Small intestine (tissue), 7 donors: ENCODE measurements around the gene SRM. TPM values are rescaled to one million over a fixed set of nuclear protein-coding genes. Genes with fewer than 3 reads are reported as not detected.
"Not testable (repeated sequence)": the region's sequence is repeated elsewhere in the genome, so short reads cannot be mapped to it uniquely, and the experiment has no call there.

ENCODE experiments used
- DNase-seq, 2 donors: peaks; one replicate each; pipeline versions ENCODE4 v3.0.0 to v3.0.0-alpha.2; 2013
- FAIRE-seq: peaks from 2 replicates; lab custom pipeline; 2012; peaks lifted over from hg19 to GRCh38; lab: Jason Lieb, UNC
- H3K27ac ChIP-seq, 3 donors: one replicate each; pipeline ENCODE4 v1.5.1; 2013; ENCODE audit warnings: low read length in 2 of 3, mild to moderate bottlenecking in 2 of 3, control low read depth in 1 of 3, inconsistent platforms in 1 of 3, low read depth in 1 of 3, moderate library complexity in 1 of 3
- H3K27me3 ChIP-seq, 3 donors: one replicate each; pipeline ENCODE4 v1.6.1; 2013; ENCODE audit warnings: low read length in 3 of 3, inconsistent platforms in 1 of 3; ENCODE audit not compliant: control insufficient read depth in 3 of 3, insufficient read depth in 3 of 3
- H3K36me3 ChIP-seq, 3 donors: one replicate each; pipeline ENCODE4 v1.6.1; 2013; ENCODE audit warnings: low read length in 3 of 3, inconsistent platforms in 1 of 3, low read depth in 1 of 3, mild to moderate bottlenecking in 1 of 3, moderate library complexity in 1 of 3; ENCODE audit not compliant: control insufficient read depth in 3 of 3, insufficient read depth in 2 of 3
- H3K4me1 ChIP-seq, 3 donors: one replicate each; pipeline ENCODE4 v1.6.1; 2013; ENCODE audit warnings: low read length in 2 of 3, inconsistent platforms in 1 of 3, low read depth in 1 of 3, mild to moderate bottlenecking in 1 of 3, moderate library complexity in 1 of 3; ENCODE audit not compliant: control insufficient read depth in 3 of 3, insufficient read depth in 2 of 3
- H3K4me3 ChIP-seq, 3 donors: one replicate each; pipeline ENCODE4 v1.5.1; 2013; ENCODE audit warnings: low read length in 3 of 3, control low read depth in 1 of 3, inconsistent platforms in 1 of 3, low read depth in 1 of 3, mild to moderate bottlenecking in 1 of 3, moderate library complexity in 1 of 3
- H3K9me3 ChIP-seq, 2 donors: one replicate each; pipeline ENCODE4 v1.6.1; 2013; ENCODE audit warnings: low read depth in 1 of 2, low read length in 1 of 2; ENCODE audit not compliant: control insufficient read depth in 2 of 2, insufficient read depth in 1 of 2
- WGBS, 3 donors: extraction: QIAGEN DNeasy Blood & Tissue Kit; methylation state at CpG; one replicate each; pipeline ENCODE4 v1.1.7; 2013; 5-methylcytosine and 5-hydroxymethylcytosine counted together
- polyA plus RNA-seq, 4 donors: library from polyadenylated mRNA; stranded (reverse) in 3 of 4; unstranded in 1 of 4; fragments of 200-250 nt in 3 of 4; fragments of 120-200 nt in 1 of 4; gene quantifications; one replicate each; pipeline versions ENCODE4 v1.2.1 to v1.2.3, GENCODE V29; 2013
- donor health status: healthy with polysubstance abuse.
- donor health status: control.
- donor health status: control.
- donor health status: Bipolar disorder and iron deficiency.
- donor health status: healthy.

The SRM gene
- polyA plus RNA-seq, 4 donors = 5.6 to 67.3 (median 26.4) TPM

DNA sequence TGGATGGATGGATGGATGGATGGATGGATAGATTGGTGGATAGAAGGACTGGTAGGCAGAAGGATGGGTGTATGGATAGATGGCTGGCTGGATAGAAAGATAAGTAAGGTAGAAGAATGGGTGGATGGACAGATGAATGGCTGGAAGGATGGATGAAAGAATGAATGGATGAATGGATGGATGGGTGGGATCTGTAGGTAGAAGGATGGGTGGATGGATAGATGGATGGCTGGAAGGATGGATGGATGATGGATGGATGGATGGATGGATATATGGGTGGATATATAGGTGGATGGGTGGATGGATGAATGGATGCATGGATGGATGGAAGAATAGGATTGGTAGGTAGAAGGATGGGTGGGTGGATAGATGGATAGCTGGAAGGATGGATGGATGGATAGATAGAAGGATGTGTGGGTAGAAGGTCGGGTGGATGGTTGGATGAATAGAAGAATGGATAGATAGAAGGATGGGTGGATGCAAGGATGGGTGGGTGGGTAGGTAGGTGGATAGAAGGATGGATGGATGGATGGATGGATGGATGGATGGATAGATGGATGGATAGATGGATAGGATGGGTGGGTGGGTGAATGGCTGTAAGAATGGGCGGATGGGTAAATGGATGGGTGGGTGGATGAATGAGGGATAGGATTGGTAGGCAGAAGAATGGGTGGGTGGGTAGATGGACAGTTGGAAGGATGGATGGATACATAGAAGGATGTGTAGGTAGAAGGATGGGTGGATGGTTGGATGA lies 20.3 kb downstream of the SRM start:
- WGBS, 3 donors = 74 to 76% (median 75%) methylated on average over 2 of the region's 2 CpGs
- FAIRE-seq (no peak), DNase-seq (no peak)
- no peak overlapping the region for H3K4me3 ChIP-seq
- no peaks in the 10 kb centered on the region for H3K36me3 ChIP-seq
- no peaks in the 10 kb centered on the region for H3K4me1 ChIP-seq
- no peaks in the 10 kb centered on the region for H3K27me3 ChIP-seq
- H3K27ac ChIP-seq = no peak overlapping the region
- H3K9me3 ChIP-seq = no peaks in the 10 kb centered on the region

DNA sequence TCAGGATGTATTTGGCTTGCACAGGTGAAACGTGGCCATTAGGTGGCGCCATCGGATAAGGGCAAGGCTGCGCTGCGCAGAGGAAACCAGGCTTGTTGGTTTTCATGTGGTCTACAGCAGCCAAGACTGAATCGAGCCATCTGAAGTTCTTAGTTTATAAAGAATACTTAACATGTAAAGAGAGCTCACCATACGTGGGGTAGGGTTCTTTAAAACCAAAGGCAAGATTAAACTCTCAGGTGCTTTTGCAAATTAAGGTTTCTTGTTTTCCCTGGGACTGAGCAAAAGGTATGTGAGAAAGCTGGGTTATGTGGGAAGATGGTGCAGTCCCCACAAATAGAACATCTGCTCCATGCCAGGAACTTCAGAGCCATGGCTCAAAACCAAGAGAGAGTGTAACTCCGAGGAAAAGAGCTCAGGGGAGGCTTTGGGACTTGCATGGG lies 22.1 kb downstream of the SRM start:
- H3K27me3 ChIP-seq = no peaks in the 10 kb centered on the region
- 1 to 2% (median 1%) methylated on average over 8 of the region's 8 CpGs for WGBS, 3 donors
- H3K27ac ChIP-seq = no peak overlapping the region
- no peaks in the 10 kb centered on the region for H3K36me3 ChIP-seq
- H3K4me3 ChIP-seq = no peak overlapping the region
- FAIRE-seq (no peak), DNase-seq (peak; percentile 81 to 89)
- no peaks in the 10 kb centered on the region for H3K9me3 ChIP-seq
- no peaks in the 10 kb centered on the region for H3K4me1 ChIP-seq

- not testable (repeated sequence) for H3K27me3 ChIP-seq, H3K4me1 ChIP-seq, FAIRE-seq, H3K9me3 ChIP-seq, H3K4me3 ChIP-seq, H3K36me3 ChIP-seq, DNase-seq, H3K27ac ChIP-seq
- WGBS, 3 donors = 57 to 62% (median 59%) methylated on average over 18 of the region's 18 CpGs
Measured at GRCh38 chr1:11037019-11037739, 22.6 kb downstream of the SRM start.

DNA sequence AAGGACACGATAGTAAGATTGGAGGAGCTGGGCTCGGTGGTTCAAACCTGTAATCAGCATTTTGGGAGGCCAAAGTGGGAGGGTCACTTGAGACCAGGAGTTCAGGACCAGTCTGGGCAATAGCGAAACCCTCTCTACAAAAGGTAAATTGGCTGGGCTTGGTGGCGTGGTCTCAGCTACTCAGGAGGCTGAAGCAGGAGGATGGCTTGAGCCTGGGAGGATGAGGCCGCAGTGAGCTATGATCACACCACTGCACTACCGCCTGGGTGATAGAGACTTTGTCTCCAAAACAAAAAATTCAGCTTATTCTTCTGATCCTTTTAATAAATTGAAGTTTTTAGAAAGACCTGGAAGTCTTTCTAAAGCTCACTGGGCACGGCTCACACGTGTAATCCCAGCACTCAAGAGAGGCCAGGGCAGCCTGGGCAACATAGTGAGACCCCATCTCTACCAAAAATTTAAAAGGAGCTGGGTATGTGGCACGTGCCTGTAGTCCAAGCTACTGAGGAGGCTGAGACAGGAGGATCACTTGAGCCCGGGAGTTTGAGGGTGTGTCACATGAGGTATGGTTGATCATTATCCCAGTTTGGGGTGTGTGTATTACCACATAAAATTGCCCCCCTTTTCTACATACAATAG lies 28.1 kb downstream of the SRM start:
- H3K4me3 ChIP-seq = no peak overlapping the region
- DNase-seq = no peak
- FAIRE-seq = no peak
- 81 to 90% (median 87%) methylated on average over 10 of the region's 10 CpGs for WGBS, 3 donors
- H3K4me1 ChIP-seq = no peaks in the 10 kb centered on the region
- peaks cover 4 to 14% (median 7%) of the 10 kb centered on the region in 3 donors for H3K36me3 ChIP-seq
- no peak overlapping the region for H3K27ac ChIP-seq
- H3K27me3 ChIP-seq = no peaks in the 10 kb centered on the region
- no peaks in the 10 kb centered on the region for H3K9me3 ChIP-seq

- no peak for DNase-seq
- H3K4me1 ChIP-seq = no peaks in the 10 kb centered on the region
- H3K4me3 ChIP-seq = no peak overlapping the region
- WGBS, 3 donors = 91 to 96% (median 94%) methylated on average over 9 of the region's 9 CpGs
- no peaks in the 10 kb centered on the region for H3K27me3 ChIP-seq
- no peak overlapping the region for H3K27ac ChIP-seq
- FAIRE-seq = no peak
- no peaks in the 10 kb centered on the region for H3K9me3 ChIP-seq
- peaks cover 9 to 16% (median 10%) of the 10 kb centered on the region in 3 donors for H3K36me3 ChIP-seq
Measured at GRCh38 chr1:11030865-11031264, 29.0 kb downstream of the SRM start.

GRCh38 chr1:11028018-11028417 lies 31.8 kb downstream of the SRM start:
- no peak overlapping the region for H3K4me3 ChIP-seq
- no peak for DNase-seq
- H3K27me3 ChIP-seq = no peaks in the 10 kb centered on the region
- H3K27ac ChIP-seq = no peak overlapping the region
- H3K9me3 ChIP-seq = no peaks in the 10 kb centered on the region
- 93 to 96% (median 95%) methylated on average over 3 of the region's 3 CpGs for WGBS, 3 donors
- no peak for FAIRE-seq
- H3K36me3 ChIP-seq = peaks cover 15 to 20% (median 19%) of the 10 kb centered on the region in 3 donors
- H3K4me1 ChIP-seq = no peaks in the 10 kb centered on the region

DNA sequence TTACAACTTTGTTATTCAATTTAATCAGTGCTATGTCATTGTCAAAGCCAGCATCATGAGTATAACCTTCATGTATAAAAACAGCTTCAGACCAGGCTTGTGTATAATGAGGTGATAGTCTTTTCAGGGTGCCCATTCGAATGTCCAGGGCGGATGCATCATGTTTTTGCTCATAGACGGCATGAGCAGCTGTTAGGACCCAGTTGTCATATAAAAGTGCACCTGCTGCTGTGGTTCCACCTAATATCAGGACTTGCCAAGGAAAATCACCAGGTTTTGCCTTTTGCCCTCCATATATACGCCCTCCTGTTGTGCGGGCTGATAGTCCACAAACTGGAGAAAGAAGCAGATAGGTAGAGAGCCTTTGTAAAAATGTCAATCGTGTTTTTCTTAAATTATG lies 32.5 kb downstream of the SRM start:
- no peak for FAIRE-seq

GRCh38 chr1:11026903-11027302 lies 32.9 kb downstream of the SRM start:
- no peak overlapping the region for H3K4me3 ChIP-seq
- H3K4me1 ChIP-seq = no peaks in the 10 kb centered on the region
- H3K27me3 ChIP-seq = no peaks in the 10 kb centered on the region
- no peak for DNase-seq
- 95 to 96% (median 95%) methylated on average over 5 of the region's 5 CpGs for WGBS, 3 donors
- FAIRE-seq = no peak
- H3K36me3 ChIP-seq = peaks cover 17 to 25% (median 24%) of the 10 kb centered on the region in 3 donors
- H3K9me3 ChIP-seq = no peaks in the 10 kb centered on the region
- no peak overlapping the region for H3K27ac ChIP-seq

More for the DNA sequence above, 32.5 kb downstream of the SRM start:
- H3K9me3 ChIP-seq = no peaks in the 10 kb centered on the region
- WGBS, 3 donors = 31 to 62% (median 52%) methylated on average over 6 of the region's 6 CpGs
- no peak for DNase-seq
- peaks cover 15 to 21% (median 21%) of the 10 kb centered on the region in 3 donors for H3K36me3 ChIP-seq
- no peaks in the 10 kb centered on the region for H3K4me1 ChIP-seq
- H3K4me3 ChIP-seq = no peak overlapping the region
- H3K27ac ChIP-seq = no peak overlapping the region
- no peaks in the 10 kb centered on the region for H3K27me3 ChIP-seq
